PFSK-1 (cell line): ENCODE measurements around the gene HK3.

ENCODE experiments used
- POLR2AphosphoS5 ChIP-seq: IDR thresholded peaks from 2 replicates; pipeline ENCODE4 v1.6.1; 2012; ENCODE audit warnings: low read depth, mild to moderate bottlenecking, control low read depth, low read length, moderate library complexity
- REST ChIP-seq, 2 experiments: IDR thresholded peaks; 2 replicates each; pipeline versions ENCODE4 v1.6.1 to v1.8.0; 2011 to 2012; ENCODE audit warnings: low read depth in 2 of 2, low read length in 2 of 2, control low read depth in 1 of 2, inconsistent platforms in 1 of 2, mild to moderate bottlenecking in 1 of 2, moderate library complexity in 1 of 2; ENCODE audit not compliant: insufficient read depth in 1 of 2

- TF ChIP-seq REST (IDR thresholded peaks at IDR 0.05; ENCODE audit: insufficient read depth in 1 of 2, low read depth in 2 of 2, low read length in 2 of 2) (no peak), POLR2AphosphoS5 (no peak)
Measured at GRCh38 chr5:176862330-176862995, 36.7 kb downstream of the HK3 start.
